H9 (cell line): Measurements from ENCODE around the gene CADPS. TPM values are rescaled to one million over a fixed set of nuclear protein-coding genes. Genes with fewer than 3 reads are reported as not detected.

ENCODE experiments used
- DNase-seq: peaks from one replicate; pipeline ENCODE4 v3.0.0-alpha.2; 2017
- H2AFZ ChIP-seq: one replicate; pipeline ENCODE4 v1.6.1; 2013; ENCODE audit warnings: mild to moderate bottlenecking, low read length, control low read depth, moderate library complexity
- H2AK5ac ChIP-seq: 2 replicates; pipeline ENCODE4 v1.6.1; 2013; ENCODE audit warnings: low read length, control low read depth, mixed read lengths; ENCODE audit not compliant: insufficient read length
- H2BK120ac ChIP-seq: one replicate; pipeline ENCODE4 v1.6.1; 2013; ENCODE audit warnings: low read depth, mild to moderate bottlenecking, low read length, control low read depth, inconsistent platforms; ENCODE audit not compliant: poor library complexity, severe bottlenecking
- H2BK12ac ChIP-seq: 2 replicates; pipeline ENCODE4 v1.6.1; 2013; ENCODE audit warnings: low read length, control low read depth, mixed read lengths, low read depth; ENCODE audit not compliant: insufficient read length
- H2BK15ac ChIP-seq: 2 replicates; pipeline ENCODE4 v1.6.1; 2013; ENCODE audit warnings: low read depth, low read length, control low read depth
- H2BK20ac ChIP-seq: one replicate; pipeline ENCODE4 v1.6.1; 2013; ENCODE audit warnings: low read depth, mild to moderate bottlenecking, low read length, control low read depth, inconsistent platforms; ENCODE audit not compliant: poor library complexity, severe bottlenecking
- H2BK5ac ChIP-seq: 2 replicates; pipeline ENCODE4 v1.6.1; 2013; ENCODE audit warnings: low read length, control low read depth, mixed read lengths; ENCODE audit not compliant: insufficient read length
- H3K14ac ChIP-seq: 2 replicates; pipeline ENCODE4 v1.6.1; 2013; ENCODE audit warnings: low read length, control low read depth; ENCODE audit not compliant: insufficient read depth
- H3K18ac ChIP-seq: 2 replicates; pipeline ENCODE4 v1.6.1; 2013; ENCODE audit warnings: low read depth, mild to moderate bottlenecking, mixed read lengths, low read length, control low read depth; ENCODE audit not compliant: insufficient read length
- H3K23ac ChIP-seq: 2 replicates; pipeline ENCODE4 v1.6.1; 2013; ENCODE audit warnings: low read length, control low read depth, mixed read lengths, low read depth; ENCODE audit not compliant: insufficient read length
- H3K23me2 ChIP-seq: 2 replicates; pipeline ENCODE4 v1.6.1; 2013; ENCODE audit warnings: low read depth, mild to moderate bottlenecking, mixed read lengths, low read length, control low read depth; ENCODE audit not compliant: insufficient read length, poor library complexity, severe bottlenecking
- H3K27ac ChIP-seq: 2 replicates; pipeline ENCODE4 v1.5.1; 2013; ENCODE audit warnings: low read length, control low read depth, mixed read lengths, low read depth; ENCODE audit not compliant: insufficient read length
- H3K27me3 ChIP-seq: 2 replicates; pipeline ENCODE4 v1.6.1; 2013; ENCODE audit warnings: low read length, control low read depth, inconsistent platforms; ENCODE audit not compliant: insufficient read depth
- H3K4ac ChIP-seq: 2 replicates; pipeline ENCODE4 v1.6.1; 2013; ENCODE audit warnings: low read depth, mild to moderate bottlenecking, control low read depth, inconsistent platforms, low read length, moderate library complexity
- H3K4me1 ChIP-seq: 2 replicates; pipeline ENCODE4 v1.6.1; 2013; ENCODE audit warnings: low read length, control low read depth, inconsistent platforms; ENCODE audit not compliant: insufficient read depth
- H3K4me2 ChIP-seq: 2 replicates; pipeline ENCODE4 v1.6.1; 2013; ENCODE audit warnings: low read length, control low read depth, mixed read lengths; ENCODE audit not compliant: insufficient read length, insufficient read depth
- H3K56ac ChIP-seq: 2 replicates; pipeline ENCODE4 v1.6.1; 2013; ENCODE audit warnings: low read depth, mild to moderate bottlenecking, mixed read lengths, low read length, control low read depth; ENCODE audit not compliant: insufficient read length
- H3K79me1 ChIP-seq: 2 replicates; pipeline ENCODE4 v1.6.1; 2013; ENCODE audit warnings: low read depth, mild to moderate bottlenecking, moderate library complexity, low read length, control low read depth, inconsistent platforms; ENCODE audit not compliant: insufficient read depth, poor library complexity, severe bottlenecking
- H3K79me2 ChIP-seq: 2 replicates; pipeline ENCODE4 v1.6.1; 2013; ENCODE audit warnings: low read length, control low read depth, inconsistent platforms; ENCODE audit not compliant: insufficient read depth
- H3K9ac ChIP-seq: 2 replicates; pipeline ENCODE4 v1.6.1; 2013; ENCODE audit warnings: low read length, control low read depth, mixed read lengths; ENCODE audit not compliant: insufficient read length; ENCODE audit errors: extremely low read depth
- H3K9me3 ChIP-seq: one replicate; pipeline ENCODE4 v1.6.1; 2013; ENCODE audit warnings: low read depth, low read length, inconsistent platforms; ENCODE audit not compliant: control insufficient read depth
- H3T11ph ChIP-seq: one replicate; pipeline ENCODE4 v1.6.1; 2013; ENCODE audit warnings: mild to moderate bottlenecking, low read length, control low read depth, inconsistent platforms
- H4K20me1 ChIP-seq: one replicate; pipeline ENCODE4 v1.6.1; 2013; ENCODE audit not compliant: control insufficient read depth, insufficient read length, insufficient read depth
- H4K5ac ChIP-seq: 2 replicates; pipeline ENCODE4 v1.6.1; 2013; ENCODE audit warnings: low read depth, mild to moderate bottlenecking, mixed read lengths, low read length, control low read depth; ENCODE audit not compliant: insufficient read length
- H4K8ac ChIP-seq: replicated peaks from 2 replicates; pipeline ENCODE4 v1.6.1; 2013; ENCODE audit warnings: low read length, control low read depth, mixed read lengths, low read depth; ENCODE audit not compliant: insufficient read length
- H4K91ac ChIP-seq: 2 replicates; pipeline ENCODE4 v1.6.1; 2013; ENCODE audit warnings: low read depth, mild to moderate bottlenecking, moderate library complexity, mixed read lengths, low read length, control low read depth; ENCODE audit not compliant: insufficient read length
- H3K27ac Mint-ChIP-seq, 3 experiments: 2 replicates in 2 of 3; 3 replicates in 1 of 3; pipeline ENCODE4 v1.8.0; 2020 to 2021; ENCODE audit warnings: mixed read lengths in 3 of 3, mild to moderate bottlenecking in 1 of 3, moderate library complexity in 1 of 3
- H3K27me3 Mint-ChIP-seq: 2 replicates; pipeline ENCODE4 v1.8.0; 2021; ENCODE audit warnings: low read depth, mild to moderate bottlenecking, moderate library complexity, mixed read lengths
- H3K36me3 Mint-ChIP-seq, 3 experiments: 2 replicates in 2 of 3; 3 replicates in 1 of 3; pipeline ENCODE4 v1.8.0; 2020 to 2021; ENCODE audit warnings: low read depth in 3 of 3, mixed read lengths in 3 of 3; ENCODE audit not compliant: insufficient read depth in 1 of 3
- H3K4me1 Mint-ChIP-seq, 2 experiments: 2 replicates each; pipeline ENCODE4 v1.8.0; 2020; ENCODE audit warnings: mixed read lengths in 2 of 2
- H3K4me3 Mint-ChIP-seq, 2 experiments: 2 replicates in 1 of 2; 3 replicates in 1 of 2; pipeline ENCODE4 v1.8.0; 2020 to 2021; ENCODE audit warnings: mild to moderate bottlenecking in 2 of 2, mixed read lengths in 2 of 2, moderate library complexity in 1 of 2
- H3K9me3 Mint-ChIP-seq, 2 experiments: 2 replicates in 1 of 2; 3 replicates in 1 of 2; pipeline ENCODE4 v1.8.0; 2020; ENCODE audit warnings: mild to moderate bottlenecking in 2 of 2, mixed read lengths in 2 of 2, moderate library complexity in 1 of 2
- WGBS: extraction: QIAGEN DNeasy Blood & Tissue Kit; methylation state at CpG from one replicate; pipeline ENCODE4 v1.1.7; 2013; ENCODE audit warnings: missing lambda C conversion rate, low lambda C conversion rate, mixed read lengths; ENCODE audit not compliant: insufficient read length; ENCODE audit errors: extremely low coverage; 5-methylcytosine and 5-hydroxymethylcytosine counted together
- total RNA-seq: library from RNA; stranded (reverse); gene quantifications from 2 replicates; pipeline ENCODE4 v1.2.1, GENCODE V29; 2021
- TF ChIP-seq, protein P1 (sequence below): fragments of 200-600 bp; sonication (generic); conservative IDR thresholded peaks from 3 replicates; pipeline ENCODE4 v1.8.0; 2021; ENCODE audit warnings: antibody characterized with exemption, mild to moderate bottlenecking

CADPS gene
- total RNA-seq, 1 experiment from 2014 or later: 6.6 TPM

DNA sequence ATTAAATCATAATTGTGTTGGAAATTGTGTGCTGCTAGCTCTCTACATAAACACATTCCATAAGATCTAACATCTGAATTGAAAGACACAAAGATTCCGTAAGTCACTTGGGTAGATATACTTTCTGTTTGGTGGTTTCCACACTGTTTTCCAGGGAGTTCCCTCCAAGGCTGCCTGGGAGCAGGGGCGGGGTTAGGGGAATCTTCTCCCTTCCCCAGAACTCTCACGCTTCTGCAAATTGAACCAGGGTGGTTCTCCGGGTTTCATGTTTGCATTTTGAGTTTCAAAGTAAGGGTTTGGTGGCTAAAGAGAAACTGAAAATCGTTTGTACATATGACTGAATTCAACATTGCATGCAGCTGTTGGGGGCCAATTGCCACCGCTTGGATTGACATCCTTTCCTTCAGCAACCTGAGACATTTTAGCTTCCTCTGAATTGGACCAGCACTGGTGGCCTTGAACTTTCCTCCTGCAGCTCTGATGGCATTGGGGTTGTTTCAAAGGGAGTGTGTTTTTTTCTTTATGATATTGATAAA lies 309.1 kb downstream of the CADPS start:
- H3K23me2 ChIP-seq: no peaks in the 10 kb centered on the region
- H3K79me2 ChIP-seq: no peaks in the 10 kb centered on the region
- H2BK120ac ChIP-seq: no peak overlapping the region
- no peak overlapping the region for H4K91ac ChIP-seq
- H2BK12ac ChIP-seq: no peak overlapping the region
- H3K4ac ChIP-seq: no peak overlapping the region
- H2AK5ac ChIP-seq: no peak overlapping the region
- no peak overlapping the region for H3K27ac ChIP-seq
- no peak overlapping the region for H2BK15ac ChIP-seq
- H4K5ac ChIP-seq: no peak overlapping the region
- TF ChIP-seq, protein P1, sequence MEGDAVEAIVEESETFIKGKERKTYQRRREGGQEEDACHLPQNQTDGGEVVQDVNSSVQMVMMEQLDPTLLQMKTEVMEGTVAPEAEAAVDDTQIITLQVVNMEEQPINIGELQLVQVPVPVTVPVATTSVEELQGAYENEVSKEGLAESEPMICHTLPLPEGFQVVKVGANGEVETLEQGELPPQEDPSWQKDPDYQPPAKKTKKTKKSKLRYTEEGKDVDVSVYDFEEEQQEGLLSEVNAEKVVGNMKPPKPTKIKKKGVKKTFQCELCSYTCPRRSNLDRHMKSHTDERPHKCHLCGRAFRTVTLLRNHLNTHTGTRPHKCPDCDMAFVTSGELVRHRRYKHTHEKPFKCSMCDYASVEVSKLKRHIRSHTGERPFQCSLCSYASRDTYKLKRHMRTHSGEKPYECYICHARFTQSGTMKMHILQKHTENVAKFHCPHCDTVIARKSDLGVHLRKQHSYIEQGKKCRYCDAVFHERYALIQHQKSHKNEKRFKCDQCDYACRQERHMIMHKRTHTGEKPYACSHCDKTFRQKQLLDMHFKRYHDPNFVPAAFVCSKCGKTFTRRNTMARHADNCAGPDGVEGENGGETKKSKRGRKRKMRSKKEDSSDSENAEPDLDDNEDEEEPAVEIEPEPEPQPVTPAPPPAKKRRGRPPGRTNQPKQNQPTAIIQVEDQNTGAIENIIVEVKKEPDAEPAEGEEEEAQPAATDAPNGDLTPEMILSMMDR: no peak
- Mint-ChIP-seq H3K27me3 (no peaks in the 10 kb centered on the region), H3K4me3 (no peak overlapping the region), H3K4me1 (peaks cover 3 to 8% of the 10 kb centered on the region in 2 experiments; a peak in 2 of 4 replicates), H3K9me3 (no peaks in the 10 kb centered on the region), H3K27ac (no peak overlapping the region), H3K36me3 (no peaks in the 10 kb centered on the region)
- no peak overlapping the region for H4K8ac ChIP-seq
- H3K14ac ChIP-seq: no peak overlapping the region
- no peak overlapping the region for H3T11ph ChIP-seq
- no peak overlapping the region for H3K56ac ChIP-seq
- H2AFZ ChIP-seq: no peak overlapping the region
- H3K18ac ChIP-seq: no peak overlapping the region
- no peak overlapping the region for H3K4me2 ChIP-seq
- no peaks in the 10 kb centered on the region for H3K27me3 ChIP-seq
- WGBS: no CpG with 5 or more reads among the region's 6 CpGs
- no peak overlapping the region for H2BK5ac ChIP-seq
- H3K23ac ChIP-seq: no peak overlapping the region
- no peaks in the 10 kb centered on the region; the same call in 1 of the 2 replicates for H3K4me1 ChIP-seq
- no peaks in the 10 kb centered on the region for H4K20me1 ChIP-seq
- DNase-seq: no peak
- H3K9me3 ChIP-seq: no peaks in the 10 kb centered on the region
- no peak overlapping the region for H2BK20ac ChIP-seq
- no peaks in the 10 kb centered on the region for H3K79me1 ChIP-seq
- H3K9ac ChIP-seq: no peak overlapping the region
